ENCODE data around the gene LRP3. TPM values are rescaled to one million over a fixed set of nuclear protein-coding genes. Genes with fewer than 3 reads are reported as not detected.
A peak's percentile ranks its signal among the peaks of the same experiment; 100 is the strongest.

The LRP3 gene
- polyA plus RNA-seq, 1 of the 3 experiments (the other 2 are of a cell fraction), result 8.2 TPM

DNA sequence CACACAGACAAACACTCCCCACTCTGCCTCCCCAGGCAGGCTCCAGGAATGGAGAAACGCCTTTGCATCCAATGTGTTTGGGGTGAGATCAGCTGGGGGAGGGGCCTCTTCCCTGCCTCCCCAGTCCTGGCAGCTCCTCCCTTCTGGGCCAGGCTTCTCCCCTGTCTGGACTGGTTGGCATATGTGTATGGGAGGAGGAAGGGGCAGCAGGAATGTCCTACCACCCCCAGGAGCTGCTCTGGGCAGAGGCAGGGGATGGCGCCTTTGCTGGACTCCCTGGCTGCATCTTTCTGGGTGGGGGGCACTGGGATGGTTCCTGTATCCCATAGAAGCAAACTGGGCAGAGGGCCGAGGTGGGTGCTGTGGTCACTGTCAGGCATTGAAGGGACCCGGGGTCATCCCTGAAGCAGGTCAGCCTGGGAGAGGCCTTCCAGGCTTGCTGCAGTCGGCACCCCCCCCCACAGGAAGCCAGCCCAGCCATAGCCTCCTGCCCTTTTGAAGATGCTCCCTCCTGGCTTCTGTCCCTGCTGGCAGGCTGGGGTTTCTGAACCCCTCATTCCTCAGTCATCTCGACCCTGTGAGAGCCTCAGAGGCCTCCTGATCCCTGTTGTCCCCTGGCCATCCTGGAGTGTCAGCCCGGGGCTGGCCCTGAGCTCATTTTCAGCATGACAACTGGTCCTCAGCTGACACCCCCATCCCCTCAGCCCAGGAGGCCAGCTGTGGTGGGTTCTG is 52.7 kb downstream of the LRP3 start (continued):
- TF ChIP-seq, protein P1, sequence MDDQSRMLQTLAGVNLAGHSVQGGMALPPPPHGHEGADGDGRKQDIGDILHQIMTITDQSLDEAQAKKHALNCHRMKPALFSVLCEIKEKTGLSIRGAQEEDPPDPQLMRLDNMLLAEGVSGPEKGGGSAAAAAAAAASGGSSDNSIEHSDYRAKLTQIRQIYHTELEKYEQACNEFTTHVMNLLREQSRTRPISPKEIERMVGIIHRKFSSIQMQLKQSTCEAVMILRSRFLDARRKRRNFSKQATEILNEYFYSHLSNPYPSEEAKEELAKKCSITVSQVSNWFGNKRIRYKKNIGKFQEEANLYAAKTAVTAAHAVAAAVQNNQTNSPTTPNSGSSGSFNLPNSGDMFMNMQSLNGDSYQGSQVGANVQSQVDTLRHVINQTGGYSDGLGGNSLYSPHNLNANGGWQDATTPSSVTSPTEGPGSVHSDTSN (IDR thresholded peaks at IDR 0.05), result no peak
- TF ChIP-seq, protein P2, sequence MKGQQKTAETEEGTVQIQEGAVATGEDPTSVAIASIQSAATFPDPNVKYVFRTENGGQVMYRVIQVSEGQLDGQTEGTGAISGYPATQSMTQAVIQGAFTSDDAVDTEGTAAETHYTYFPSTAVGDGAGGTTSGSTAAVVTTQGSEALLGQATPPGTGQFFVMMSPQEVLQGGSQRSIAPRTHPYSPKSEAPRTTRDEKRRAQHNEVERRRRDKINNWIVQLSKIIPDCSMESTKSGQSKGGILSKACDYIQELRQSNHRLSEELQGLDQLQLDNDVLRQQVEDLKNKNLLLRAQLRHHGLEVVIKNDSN (IDR thresholded peaks at IDR 0.05; ENCODE audit: borderline replicate concordance, low read depth), result no peak

DNA sequence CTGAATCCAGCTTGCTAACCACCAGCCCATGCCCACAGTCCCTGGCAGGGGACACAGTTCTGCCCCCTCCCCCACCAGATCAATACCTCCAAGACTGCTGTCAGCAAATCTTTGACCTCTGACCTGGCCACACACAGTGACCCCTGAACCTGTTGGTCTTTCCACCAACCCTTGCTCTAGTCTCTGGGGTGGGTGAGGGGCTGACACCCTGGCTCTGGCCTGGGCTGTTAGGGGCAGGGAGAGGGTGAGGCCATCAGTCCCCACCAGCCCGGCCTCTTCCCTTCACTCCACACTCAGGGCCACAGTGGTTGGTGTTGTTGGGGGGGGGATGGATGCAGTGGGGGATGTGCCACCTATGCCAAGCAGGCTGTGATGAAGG is 53.3 kb downstream of the LRP3 start:
- Histone ChIP-seq H3F3A (replicated peaks; ENCODE audit: insufficient read depth) (peaks cover 3% of the 10 kb centered on the region), H3K9me3 (no peaks in the 10 kb centered on the region), H3K9ac (no peak overlapping the region), H3K4me3 (ENCODE audit: low read depth in 2 of 2, low read length in 1 of 2) (no peak overlapping the region), H3K27me3 (ENCODE audit: insufficient read depth) (no peaks in the 10 kb centered on the region), H3K4me1 (ENCODE audit: control insufficient read depth in 1 of 2, insufficient read depth in 2 of 2, low read depth in 1 of 2, low read length in 1 of 2) (no peaks in the 10 kb centered on the region), H3K4me2 (no peak overlapping the region), H3K36me3 (replicated peaks in 1 of 2; ENCODE audit: control insufficient read depth in 1 of 2, insufficient read depth in 2 of 2, low read length in 1 of 2) (no peaks in the 10 kb centered on the region), H3K79me2 (ENCODE audit: insufficient read depth) (no peaks in the 10 kb centered on the region), H4K20me1 (ENCODE audit: insufficient read depth) (no peaks in the 10 kb centered on the region), H3K27ac (ENCODE audit: low read depth in 2 of 2, low read length in 1 of 2) (no peak overlapping the region), H2AFZ (ENCODE audit: low read depth) (no peak overlapping the region), H3K9me2 (no peaks in the 10 kb centered on the region)
- WGBS (ENCODE audit: low lambda C conversion rate), result 86% methylated on average over 1 of the region's 1 CpG
- ChIA-PET POLR2A (no interaction called here), CTCF (interaction anchor here (0.6 to 14.8 kb wide), 7 partner anchors 12 to 174 kb away, joined by 3 to 511 read pairs (median 3); partner anchors contain the start of gene CEBPA)
- TF ChIP-seq, protein P3, sequence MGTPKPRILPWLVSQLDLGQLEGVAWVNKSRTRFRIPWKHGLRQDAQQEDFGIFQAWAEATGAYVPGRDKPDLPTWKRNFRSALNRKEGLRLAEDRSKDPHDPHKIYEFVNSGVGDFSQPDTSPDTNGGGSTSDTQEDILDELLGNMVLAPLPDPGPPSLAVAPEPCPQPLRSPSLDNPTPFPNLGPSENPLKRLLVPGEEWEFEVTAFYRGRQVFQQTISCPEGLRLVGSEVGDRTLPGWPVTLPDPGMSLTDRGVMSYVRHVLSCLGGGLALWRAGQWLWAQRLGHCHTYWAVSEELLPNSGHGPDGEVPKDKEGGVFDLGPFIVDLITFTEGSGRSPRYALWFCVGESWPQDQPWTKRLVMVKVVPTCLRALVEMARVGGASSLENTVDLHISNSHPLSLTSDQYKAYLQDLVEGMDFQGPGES (IDR thresholded peaks at IDR 0.05; ENCODE audit: low read depth, low read length), result no peak
- TF ChIP-seq NRF1 (IDR thresholded peaks at IDR 0.05; ENCODE audit: low read depth, low read length), result no peak
- no peak for TF ChIP-seq POLR2AphosphoS5 (IDR thresholded peaks at IDR 0.05; ENCODE audit: low read depth, low read length)
- TF ChIP-seq TEAD4 (IDR thresholded peaks at IDR 0.05; ENCODE audit: borderline replicate concordance, insufficient read depth), result no peak
- TF ChIP-seq, protein P4, sequence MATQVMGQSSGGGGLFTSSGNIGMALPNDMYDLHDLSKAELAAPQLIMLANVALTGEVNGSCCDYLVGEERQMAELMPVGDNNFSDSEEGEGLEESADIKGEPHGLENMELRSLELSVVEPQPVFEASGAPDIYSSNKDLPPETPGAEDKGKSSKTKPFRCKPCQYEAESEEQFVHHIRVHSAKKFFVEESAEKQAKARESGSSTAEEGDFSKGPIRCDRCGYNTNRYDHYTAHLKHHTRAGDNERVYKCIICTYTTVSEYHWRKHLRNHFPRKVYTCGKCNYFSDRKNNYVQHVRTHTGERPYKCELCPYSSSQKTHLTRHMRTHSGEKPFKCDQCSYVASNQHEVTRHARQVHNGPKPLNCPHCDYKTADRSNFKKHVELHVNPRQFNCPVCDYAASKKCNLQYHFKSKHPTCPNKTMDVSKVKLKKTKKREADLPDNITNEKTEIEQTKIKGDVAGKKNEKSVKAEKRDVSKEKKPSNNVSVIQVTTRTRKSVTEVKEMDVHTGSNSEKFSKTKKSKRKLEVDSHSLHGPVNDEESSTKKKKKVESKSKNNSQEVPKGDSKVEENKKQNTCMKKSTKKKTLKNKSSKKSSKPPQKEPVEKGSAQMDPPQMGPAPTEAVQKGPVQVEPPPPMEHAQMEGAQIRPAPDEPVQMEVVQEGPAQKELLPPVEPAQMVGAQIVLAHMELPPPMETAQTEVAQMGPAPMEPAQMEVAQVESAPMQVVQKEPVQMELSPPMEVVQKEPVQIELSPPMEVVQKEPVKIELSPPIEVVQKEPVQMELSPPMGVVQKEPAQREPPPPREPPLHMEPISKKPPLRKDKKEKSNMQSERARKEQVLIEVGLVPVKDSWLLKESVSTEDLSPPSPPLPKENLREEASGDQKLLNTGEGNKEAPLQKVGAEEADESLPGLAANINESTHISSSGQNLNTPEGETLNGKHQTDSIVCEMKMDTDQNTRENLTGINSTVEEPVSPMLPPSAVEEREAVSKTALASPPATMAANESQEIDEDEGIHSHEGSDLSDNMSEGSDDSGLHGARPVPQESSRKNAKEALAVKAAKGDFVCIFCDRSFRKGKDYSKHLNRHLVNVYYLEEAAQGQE (IDR thresholded peaks at IDR 0.05; ENCODE audit: low read depth, low read length), result no peak
- TF ChIP-seq GABPA (IDR thresholded peaks at IDR 0.05; ENCODE audit: low read depth), result no peak
- TF ChIP-seq FOXJ3 (CRISPR knock-in tag; IDR thresholded peaks at IDR 0.05), result no peak
- no peak for TF ChIP-seq GATA2 (CRISPR knock-in tag; IDR thresholded peaks at IDR 0.05)
- DNase-seq, result peak; percentile 27

Measured in SK-N-SH (cell line).